Measurements from ENCODE around the gene DAPK2. TPM values are rescaled to one million over a fixed set of nuclear protein-coding genes. Genes with fewer than 3 reads are reported as not detected.

The DAPK2 gene
- total and polyA plus RNA-seq, 2 of the 4 experiments (the other 2 are of a cell fraction): 0.34 to 0.36 TPM

DNA sequence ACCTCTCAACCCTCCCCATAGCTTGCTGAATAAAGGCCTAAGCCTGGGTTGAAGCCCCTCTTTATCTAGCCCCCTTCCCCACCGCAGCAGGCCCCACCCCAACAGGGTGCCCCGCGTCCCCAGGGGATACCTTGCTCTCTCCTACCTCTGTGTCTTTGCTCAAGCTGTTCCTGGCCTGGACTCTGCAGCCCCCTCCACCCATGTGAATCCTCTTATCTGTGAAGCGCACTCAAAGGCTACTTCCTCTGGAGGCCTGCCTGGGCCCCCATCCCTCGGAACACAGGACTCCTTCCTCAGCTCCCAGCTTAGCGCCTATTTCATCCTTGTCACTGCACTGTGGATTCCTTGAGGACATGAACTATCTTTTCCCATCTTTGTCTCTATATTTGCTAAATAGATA, 151.1 kb downstream of the DAPK2 start:
- Histone ChIP-seq H3K27ac (ENCODE audit: insufficient read depth, low read length) (no peak overlapping the region), H3K36me3 (ENCODE audit: control insufficient read depth, insufficient read depth, low read length) (no peaks in the 10 kb centered on the region), H2AK5ac (ENCODE audit: low read depth, low read length) (no peak overlapping the region), H3K56ac (ENCODE audit: extremely low read depth, insufficient read depth, low read length) (no peak overlapping the region), H3K4me1 (ENCODE audit: control insufficient read depth, insufficient read depth, low read length) (peaks cover 12% of the 10 kb centered on the region), H3K14ac (replicated peaks; ENCODE audit: low read depth, low read length) (no peak overlapping the region), H3K9ac (ENCODE audit: low read depth, low read length) (no peak overlapping the region), H3K9me3 (ENCODE audit: control insufficient read depth, insufficient read depth, low read length) (peaks cover 5% of the 10 kb centered on the region; the same call in 1 of the 2 replicates), H3K4ac (ENCODE audit: low read depth, low read length) (no peak overlapping the region), H3K4me2 (ENCODE audit: low read depth, low read length) (no peak overlapping the region), H3K9me1 (ENCODE audit: insufficient read depth, low read length) (peaks cover 11% of the 10 kb centered on the region), H3K4me3 (ENCODE audit: insufficient read depth, low read depth, low read length) (no peak overlapping the region), H2BK120ac (ENCODE audit: low read depth, low read length) (no peak overlapping the region), H3K18ac (ENCODE audit: low read depth, low read length) (no peak overlapping the region), H2AK9ac (replicated peaks; ENCODE audit: low read depth, low read length, poor library complexity) (no peak overlapping the region), H3K79me1 (ENCODE audit: low read depth in 1 of 2, low read length in 2 of 2) (no peaks in the 10 kb centered on the region), H4K8ac (ENCODE audit: low read depth in 2 of 2, low read length in 2 of 2) (no peak overlapping the region), H3K27me3 (ENCODE audit: control insufficient read depth, insufficient read depth, low read length) (peaks cover 19% of the 10 kb centered on the region), H2BK5ac (ENCODE audit: low read depth, low read length, poor library complexity, severe bottlenecking) (no peak overlapping the region), H3K23ac (ENCODE audit: low read depth, low read length) (no peak overlapping the region), H2AFZ (replicated peaks; ENCODE audit: low read length, poor library complexity) (no peak overlapping the region), H4K91ac (ENCODE audit: insufficient read depth, low read depth, low read length) (no peak overlapping the region), H4K20me1 (ENCODE audit: insufficient read depth, low read length) (no peaks in the 10 kb centered on the region), H2BK20ac (ENCODE audit: low read depth, low read length) (no peak overlapping the region), H4K5ac (ENCODE audit: low read depth, low read length) (no peak overlapping the region), H2BK15ac (ENCODE audit: low read depth, low read length) (no peak overlapping the region)
- TF ChIP-seq MAZ (IDR thresholded peaks at IDR 0.05; ENCODE audit: borderline replicate concordance, low read depth, low read length): no peak
- TF ChIP-seq RFX5 (IDR thresholded peaks at IDR 0.05; ENCODE audit: low read depth, low read length): no peak
- TF ChIP-seq, protein P1, sequence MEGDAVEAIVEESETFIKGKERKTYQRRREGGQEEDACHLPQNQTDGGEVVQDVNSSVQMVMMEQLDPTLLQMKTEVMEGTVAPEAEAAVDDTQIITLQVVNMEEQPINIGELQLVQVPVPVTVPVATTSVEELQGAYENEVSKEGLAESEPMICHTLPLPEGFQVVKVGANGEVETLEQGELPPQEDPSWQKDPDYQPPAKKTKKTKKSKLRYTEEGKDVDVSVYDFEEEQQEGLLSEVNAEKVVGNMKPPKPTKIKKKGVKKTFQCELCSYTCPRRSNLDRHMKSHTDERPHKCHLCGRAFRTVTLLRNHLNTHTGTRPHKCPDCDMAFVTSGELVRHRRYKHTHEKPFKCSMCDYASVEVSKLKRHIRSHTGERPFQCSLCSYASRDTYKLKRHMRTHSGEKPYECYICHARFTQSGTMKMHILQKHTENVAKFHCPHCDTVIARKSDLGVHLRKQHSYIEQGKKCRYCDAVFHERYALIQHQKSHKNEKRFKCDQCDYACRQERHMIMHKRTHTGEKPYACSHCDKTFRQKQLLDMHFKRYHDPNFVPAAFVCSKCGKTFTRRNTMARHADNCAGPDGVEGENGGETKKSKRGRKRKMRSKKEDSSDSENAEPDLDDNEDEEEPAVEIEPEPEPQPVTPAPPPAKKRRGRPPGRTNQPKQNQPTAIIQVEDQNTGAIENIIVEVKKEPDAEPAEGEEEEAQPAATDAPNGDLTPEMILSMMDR (conservative IDR thresholded peaks at IDR 0.05; ENCODE audit: low read depth, low read length): no peak
- no peak for TF ChIP-seq MAFK (IDR thresholded peaks at IDR 0.05; ENCODE audit: low read depth, low read length)
- no peak for TF ChIP-seq BHLHE40 (IDR thresholded peaks at IDR 0.05; ENCODE audit: low read depth, low read length)
- no peak for TF ChIP-seq MXI1 (IDR thresholded peaks at IDR 0.05; ENCODE audit: borderline replicate concordance, low read depth, low read length)
- no peak for TF ChIP-seq USF2 (IDR thresholded peaks at IDR 0.05; ENCODE audit: low read depth, low read length)
- TF ChIP-seq RCOR1 (IDR thresholded peaks at IDR 0.05; ENCODE audit: insufficient replicate concordance, low read length): no peak
- no peak for TF ChIP-seq POLR2A (IDR thresholded peaks at IDR 0.05; ENCODE audit: low read depth, low read length)
- no peak for ATAC-seq (ENCODE audit: low read depth)
- POLR2A ChIA-PET (ENCODE audit: unreplicated experiment): no interaction called here
- dilution Hi-C loops (cut with HindIII; ENCODE audit: low sequenced_read_pairs, unreplicated experiment) (no loop called here), intact Hi-C loops (cut with micrococcal nuclease) (no loop called here), in situ Hi-C loops (cut with MboI; ENCODE audit: low sequenced_read_pairs) (no loop called here)
- DNase-seq: no peak
- no TSS peak for BruUV-seq (replicated peaks)
- CTCF ChIA-PET: interaction anchor here (1.9 kb wide), 1 partner anchor 11 kb away, joined by 4 read pairs; no protein-coding TSS in a partner anchor
- WGBS, 2 experiments (ENCODE audit: extremely low coverage in 2 of 2, insufficient read length in 1 of 2): no CpG with 5 or more reads among the region's 6 CpGs
